HUES48 (cell line): ENCODE measurements around the gene MRPL46.

ENCODE experiments used
- H3K27ac ChIP-seq: one replicate; pipeline ENCODE4 v1.7.0; 2013; ENCODE audit warnings: low read depth, low read length, inconsistent platforms
- H3K27me3 ChIP-seq: 2 replicates; pipeline ENCODE4 v1.6.1; 2013; ENCODE audit warnings: mild to moderate bottlenecking, low read length; ENCODE audit not compliant: control insufficient read depth, insufficient read depth
- H3K36me3 ChIP-seq: 2 replicates; pipeline ENCODE4 v1.6.1; 2013; ENCODE audit warnings: low read length; ENCODE audit not compliant: control insufficient read depth, insufficient read depth
- H3K4me1 ChIP-seq: 2 replicates; pipeline ENCODE4 v1.6.1; 2013; ENCODE audit warnings: mild to moderate bottlenecking, low read length; ENCODE audit not compliant: control insufficient read depth, insufficient read depth
- H3K4me3 ChIP-seq: 2 replicates; pipeline ENCODE4 v1.5.1; 2013; ENCODE audit warnings: mild to moderate bottlenecking, low read depth, low read length
- H3K9ac ChIP-seq: 2 replicates; pipeline ENCODE4 v1.6.1; 2013; ENCODE audit warnings: mild to moderate bottlenecking, low read depth, low read length, moderate library complexity
- H3K9me3 ChIP-seq: 2 replicates; pipeline ENCODE4 v1.6.1; 2013; ENCODE audit warnings: low read length; ENCODE audit not compliant: control insufficient read depth, insufficient read depth

MRPL46 gene

DNA sequence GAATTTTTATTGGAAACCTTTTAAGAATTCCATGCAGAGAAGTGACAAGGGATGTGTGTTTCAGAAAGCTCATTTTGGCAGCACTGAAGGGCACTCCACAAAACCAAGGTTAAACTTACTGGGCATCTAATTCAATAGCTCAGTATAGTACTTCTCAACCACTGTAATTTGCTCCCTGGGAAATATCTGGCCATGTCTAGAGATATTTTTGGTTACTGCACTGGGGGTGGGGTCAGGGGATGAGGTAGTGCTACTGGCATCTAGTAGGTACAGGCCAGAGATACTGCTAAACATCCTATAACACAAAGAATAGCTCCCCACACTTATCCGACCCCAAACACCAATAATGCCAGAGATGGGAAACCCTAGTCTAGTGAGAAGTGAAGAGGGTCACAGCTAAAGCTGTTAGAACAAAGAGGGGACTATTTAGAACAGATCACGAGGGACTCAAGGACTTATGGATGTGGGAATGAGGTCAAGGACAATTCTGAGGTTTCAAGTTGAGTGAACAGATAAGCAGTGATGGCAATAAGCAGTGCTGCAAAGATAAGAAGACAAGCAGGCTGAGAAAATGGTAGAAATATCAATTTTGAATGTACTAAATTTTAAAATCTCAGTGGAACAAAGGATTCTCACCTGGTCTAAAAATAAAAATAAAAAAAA, 3.2 kb downstream of the MRPL46 start:
- Histone ChIP-seq H3K4me3 (no peak overlapping the region), H3K27ac (no peak overlapping the region), H3K27me3 (no peaks in the 10 kb centered on the region), H3K4me1 (peaks cover 4% of the 10 kb centered on the region; the same call in 1 of the 2 replicates), H3K9me3 (no peaks in the 10 kb centered on the region), H3K9ac (no peak overlapping the region), H3K36me3 (peaks cover 66% of the 10 kb centered on the region)

DNA sequence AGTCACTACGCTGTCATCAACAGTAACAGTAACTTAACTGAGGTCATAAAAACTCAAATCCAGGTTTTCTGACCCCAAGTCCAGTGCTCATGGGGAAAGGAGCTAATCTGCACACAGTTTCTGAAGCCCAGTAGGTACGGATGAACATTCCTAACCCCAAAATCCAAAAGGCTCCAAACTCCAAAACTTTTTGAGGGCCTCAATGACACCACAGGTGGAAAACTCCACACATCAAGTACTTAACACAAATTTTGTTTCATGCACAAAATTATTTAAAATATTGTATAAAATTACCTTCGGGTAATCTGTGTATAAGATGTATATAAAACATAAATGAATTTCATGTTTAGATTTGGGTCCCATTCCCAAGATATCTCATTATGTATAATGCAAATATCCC, 10.5 kb downstream of the MRPL46 start:
- Histone ChIP-seq H3K27ac (no peak overlapping the region), H3K4me1 (no peaks in the 10 kb centered on the region), H3K9ac (no peak overlapping the region), H3K9me3 (no peaks in the 10 kb centered on the region), H3K36me3 (peaks cover 46% of the 10 kb centered on the region), H3K27me3 (no peaks in the 10 kb centered on the region), H3K4me3 (no peak overlapping the region)

DNA sequence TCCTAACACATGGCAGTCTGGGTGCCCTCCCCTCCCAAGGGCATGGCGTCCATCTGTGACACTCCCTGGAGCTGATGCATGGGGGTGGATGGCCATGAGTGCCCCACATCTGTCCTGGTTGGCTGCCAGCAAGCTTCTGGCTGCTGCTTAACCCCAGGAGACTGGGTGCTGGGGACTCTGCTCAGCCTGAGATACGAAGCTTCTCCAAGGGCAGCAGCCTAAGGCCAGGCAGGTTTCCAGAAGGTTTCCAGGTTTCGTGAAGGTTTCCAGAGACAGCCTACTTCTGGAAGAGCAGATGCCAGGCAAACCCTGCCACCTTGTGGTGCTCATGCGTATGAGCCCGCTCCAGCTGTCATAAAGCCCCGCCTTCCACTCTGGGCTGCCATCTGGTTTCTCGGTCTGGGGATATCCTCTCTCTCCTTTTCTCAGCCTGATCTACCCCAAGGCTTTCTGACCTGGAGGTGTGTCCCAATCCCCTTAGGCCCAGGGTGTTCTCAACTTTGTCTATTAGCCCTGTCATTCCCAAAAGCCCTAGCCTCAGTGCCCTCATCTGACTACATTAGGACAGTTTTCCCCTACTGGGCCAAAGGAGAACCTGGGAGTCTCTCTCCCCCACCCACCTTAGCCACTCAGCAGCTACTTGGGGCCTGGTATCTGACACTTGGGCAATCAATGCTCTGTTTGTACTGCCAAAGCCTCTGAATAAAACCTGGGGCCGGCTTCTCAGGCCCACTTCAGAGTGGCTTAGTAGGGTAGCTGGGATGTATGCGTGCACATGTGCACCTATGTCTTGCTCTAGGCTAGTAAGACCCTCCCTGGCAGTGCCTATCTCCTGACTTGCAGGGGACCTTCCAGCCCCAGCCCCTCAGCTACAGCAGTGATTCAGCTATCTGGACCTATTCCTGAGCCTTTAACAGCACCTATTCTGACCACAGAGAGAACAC, 12.0 kb downstream of the MRPL46 start:
- no peak overlapping the region for H3K9ac ChIP-seq
- H3K27me3 ChIP-seq, result no peaks in the 10 kb centered on the region; the same call in 1 of the 2 replicates
- H3K4me1 ChIP-seq, result no peaks in the 10 kb centered on the region
- H3K4me3 ChIP-seq, result no peak overlapping the region
- H3K36me3 ChIP-seq, result peaks cover 30% of the 10 kb centered on the region
- no peaks in the 10 kb centered on the region for H3K9me3 ChIP-seq
- H3K27ac ChIP-seq, result no peak overlapping the region

DNA sequence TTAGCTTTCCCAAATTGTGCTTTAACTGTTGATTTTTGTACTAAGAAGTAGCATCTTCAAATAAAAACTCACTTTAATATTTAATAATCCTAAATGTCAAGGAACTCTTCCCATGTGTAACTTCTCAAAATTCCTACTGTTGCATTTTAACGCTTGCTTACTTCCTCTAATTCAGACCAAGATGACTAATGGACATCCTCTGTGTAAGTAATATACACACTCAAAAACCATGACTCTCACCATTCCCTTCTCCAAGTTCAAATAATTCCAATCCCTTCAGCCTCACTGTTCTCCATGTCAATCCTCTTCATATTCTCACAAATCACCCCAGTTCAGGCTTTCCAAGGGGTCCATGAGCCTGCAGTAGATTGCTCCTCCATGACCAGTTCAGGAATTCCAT, 13.0 kb downstream of the MRPL46 start:
- Histone ChIP-seq H3K27ac (no peak overlapping the region), H3K36me3 (peaks cover 21% of the 10 kb centered on the region), H3K4me3 (no peak overlapping the region), H3K4me1 (no peaks in the 10 kb centered on the region), H3K9me3 (no peaks in the 10 kb centered on the region), H3K9ac (no peak overlapping the region), H3K27me3 (peaks cover 8% of the 10 kb centered on the region)

DNA sequence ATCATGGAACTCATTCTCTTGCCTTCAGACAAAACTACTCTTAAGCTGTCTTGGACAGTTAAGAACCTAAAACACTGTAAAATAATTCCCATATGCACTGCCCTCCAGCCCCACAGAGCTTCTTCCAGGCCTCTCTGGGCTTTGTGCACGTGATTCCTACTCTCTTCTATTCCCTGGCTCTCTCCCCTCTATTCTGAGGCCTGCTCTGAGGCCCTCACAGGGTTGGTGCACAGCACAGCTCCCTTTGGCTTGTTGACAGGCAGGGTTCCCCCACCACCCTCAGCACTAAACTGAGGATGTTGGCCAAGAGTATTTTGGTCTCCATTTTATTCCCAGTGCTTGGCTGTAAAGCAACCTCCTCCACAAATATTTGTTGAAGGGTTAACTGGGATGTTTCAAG, 13.5 kb downstream of the MRPL46 start:
- Histone ChIP-seq H3K9ac (no peak overlapping the region), H3K27ac (no peak overlapping the region), H3K4me3 (no peak overlapping the region), H3K4me1 (no peaks in the 10 kb centered on the region), H3K9me3 (no peaks in the 10 kb centered on the region), H3K36me3 (peaks cover 15% of the 10 kb centered on the region), H3K27me3 (peaks cover 9% of the 10 kb centered on the region)

DNA sequence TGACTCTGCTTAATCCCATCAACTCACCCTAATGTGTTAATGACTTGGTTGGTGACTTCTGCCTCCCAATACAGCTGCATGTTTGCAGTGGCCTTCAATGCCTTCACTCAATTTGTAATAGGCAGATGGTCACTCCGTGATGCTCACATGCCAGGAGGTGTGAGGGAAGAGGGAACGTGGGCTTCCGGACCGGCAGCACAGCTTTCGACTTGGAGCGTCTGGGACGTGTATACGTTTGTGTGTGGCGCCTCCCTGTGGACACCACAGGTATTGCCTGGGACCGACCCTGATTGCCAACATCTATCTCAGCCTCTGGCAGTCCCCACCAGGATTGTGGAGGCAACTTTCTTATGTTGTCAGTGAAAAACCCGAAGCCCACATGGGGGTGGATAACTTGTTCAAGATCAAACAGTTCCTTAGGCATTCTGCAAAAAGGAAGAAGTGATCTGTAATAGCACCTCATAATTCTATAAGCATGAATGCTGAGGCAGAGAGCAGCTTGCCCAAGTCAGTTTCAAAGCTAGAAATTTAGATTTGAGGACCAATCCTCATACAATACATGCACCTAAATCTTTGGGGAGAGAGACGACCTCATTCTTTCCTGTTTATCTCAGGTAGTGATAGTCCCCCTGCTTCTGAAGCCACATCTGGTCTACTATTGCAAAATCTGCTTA, 16.9 kb downstream of the MRPL46 start:
- no peaks in the 10 kb centered on the region for H3K36me3 ChIP-seq
- no peak overlapping the region for H3K27ac ChIP-seq
- peaks cover 9% of the 10 kb centered on the region for H3K27me3 ChIP-seq
- H3K4me1 ChIP-seq, result no peaks in the 10 kb centered on the region
- no peak overlapping the region for H3K4me3 ChIP-seq
- no peak overlapping the region for H3K9ac ChIP-seq
- no peaks in the 10 kb centered on the region for H3K9me3 ChIP-seq

DNA sequence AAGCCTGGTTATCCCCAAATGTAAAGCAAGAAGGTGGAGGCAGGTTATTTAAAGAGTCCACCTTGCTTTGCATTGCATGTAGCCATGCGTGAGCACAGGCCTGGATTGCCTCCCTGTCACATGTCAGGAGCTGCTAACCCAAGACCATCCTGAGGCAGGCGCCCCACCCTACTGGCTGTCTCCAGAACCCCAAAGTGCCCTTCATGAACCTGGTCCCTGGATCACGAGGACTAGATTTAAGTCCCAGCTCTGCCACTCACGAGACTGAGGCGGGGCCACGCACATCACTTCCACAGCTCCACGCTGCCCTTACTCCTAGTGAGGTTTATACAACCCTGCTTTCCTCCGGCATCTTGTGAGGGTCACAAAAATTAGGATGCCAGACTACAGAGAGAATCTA, 17.6 kb downstream of the MRPL46 start:
- Histone ChIP-seq H3K4me1 (no peaks in the 10 kb centered on the region), H3K9ac (no peak overlapping the region), H3K27ac (no peak overlapping the region), H3K9me3 (peaks cover 1% of the 10 kb centered on the region; the same call in 1 of the 2 replicates), H3K36me3 (no peaks in the 10 kb centered on the region), H3K4me3 (no peak overlapping the region), H3K27me3 (peaks cover 9% of the 10 kb centered on the region)

DNA sequence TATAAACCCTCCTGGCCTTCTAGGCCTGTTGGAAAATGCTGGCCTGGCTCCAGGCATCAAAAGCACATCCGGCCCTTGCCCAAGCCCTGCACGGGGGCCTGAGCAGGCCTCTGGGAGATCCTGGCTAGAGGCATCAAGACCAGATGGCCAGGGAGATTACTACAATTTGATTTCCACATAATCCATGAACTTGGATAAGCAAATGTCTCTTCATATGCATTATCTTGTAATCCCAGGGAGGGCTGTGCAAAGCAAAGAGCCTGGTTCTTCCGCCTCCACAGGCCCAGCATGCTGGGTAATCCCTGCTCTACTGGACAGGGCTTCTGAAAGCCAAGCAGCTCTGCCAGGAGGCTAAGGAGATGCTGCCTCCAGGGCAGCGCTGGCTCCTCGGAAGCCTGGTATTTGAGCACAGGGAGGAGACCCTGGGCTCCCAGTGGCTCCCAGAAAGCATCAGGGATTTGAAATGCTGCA, 18.2 kb downstream of the MRPL46 start:
- Histone ChIP-seq H3K9ac (no peak overlapping the region), H3K4me1 (no peaks in the 10 kb centered on the region), H3K9me3 (peaks cover 6% of the 10 kb centered on the region; the same call in 1 of the 2 replicates), H3K27me3 (peaks cover 9% of the 10 kb centered on the region), H3K27ac (no peak overlapping the region), H3K4me3 (no peak overlapping the region), H3K36me3 (no peaks in the 10 kb centered on the region)

DNA sequence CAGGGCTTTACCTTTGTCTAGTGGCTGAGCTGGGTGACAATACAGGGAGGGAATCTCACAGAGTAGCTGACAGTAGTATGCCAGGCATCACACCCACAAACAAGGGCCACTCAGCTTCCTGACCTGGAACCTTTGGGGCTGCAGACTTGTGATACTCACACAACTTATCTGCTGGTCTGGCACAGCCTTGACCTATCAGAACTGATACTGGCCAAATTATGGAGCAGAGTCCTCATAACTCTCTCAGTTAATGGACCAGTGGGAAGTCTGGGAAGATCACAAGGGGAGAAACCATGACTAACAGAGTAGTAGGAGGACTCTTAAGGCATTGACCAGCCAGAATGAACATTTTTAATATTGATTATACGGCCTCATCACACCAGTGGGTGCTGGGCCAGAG, 19.4 kb downstream of the MRPL46 start:
- Histone ChIP-seq H3K9me3 (peaks cover 10% of the 10 kb centered on the region; the same call in 1 of the 2 replicates), H3K36me3 (no peaks in the 10 kb centered on the region), H3K9ac (no peak overlapping the region), H3K27me3 (peaks cover 9% of the 10 kb centered on the region), H3K4me1 (no peaks in the 10 kb centered on the region), H3K4me3 (no peak overlapping the region), H3K27ac (no peak overlapping the region)

DNA sequence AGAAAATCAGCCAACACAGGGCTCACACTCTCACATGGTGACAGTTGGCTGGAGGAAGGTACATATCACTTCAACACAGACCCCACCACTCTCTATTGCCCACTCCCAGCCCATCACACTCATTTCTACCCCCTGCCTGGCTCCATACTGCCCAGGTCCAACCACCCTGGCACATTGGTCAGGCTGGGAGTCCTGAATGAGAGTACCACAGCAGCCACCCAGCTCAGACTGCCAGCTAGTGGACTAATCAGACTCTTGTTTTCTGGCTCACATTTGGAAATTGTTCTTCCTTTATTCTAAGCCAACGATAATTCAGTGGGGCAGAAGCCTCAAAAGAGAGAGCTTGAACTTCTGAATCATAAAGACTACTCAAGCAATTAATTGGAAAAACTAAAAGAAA, 20.0 kb downstream of the MRPL46 start:
- H3K36me3 ChIP-seq, result no peaks in the 10 kb centered on the region
- no peak overlapping the region for H3K4me3 ChIP-seq
- H3K27me3 ChIP-seq, result peaks cover 9% of the 10 kb centered on the region
- H3K9me3 ChIP-seq, result peaks cover 10% of the 10 kb centered on the region; the same call in 1 of the 2 replicates
- H3K27ac ChIP-seq, result no peak overlapping the region
- H3K9ac ChIP-seq, result no peak overlapping the region
- H3K4me1 ChIP-seq, result no peaks in the 10 kb centered on the region
